Activated CD8-positive, alpha-beta T cell treated with anti-CD3 and anti-CD28 coated beads for 36 hours (primary cell): ENCODE data around the gene RPL32. TPM values are rescaled to one million over a fixed set of nuclear protein-coding genes. Genes with fewer than 3 reads are reported as not detected.
"Not testable (repeated sequence)": the region's sequence is repeated elsewhere in the genome, so short reads cannot be mapped to it uniquely, and the experiment has no call there.

ENCODE experiments used
- ATAC-seq: fragments of 200-7000 bp; cut with Tn5 transposase; one replicate; pipeline ENCODE4 v1.10.0; 2021; ENCODE audit warnings: mild to moderate bottlenecking, moderate library complexity
- CTCF ChIA-PET: fragments of 350-600 bp; sonication (Branson Sonifier 250); formaldehyde crosslinking; loops from one replicate; lab custom pipeline; 2021; ENCODE audit warnings: antibody characterized with exemption; lab: Charles Lee
- POLR2A ChIA-PET: fragments of 350-600 bp; sonication (Branson Sonifier 250); formaldehyde crosslinking; loops from one replicate; lab custom pipeline; 2021; ENCODE audit warnings: antibody characterized with exemption; lab: Charles Lee
- DNase-seq: peaks from one replicate; pipeline ENCODE4 v3.0.0-alpha.2; 2020
- H3K27ac Mint-ChIP-seq: one replicate; pipeline ENCODE4 v1.8.0; 2021; ENCODE audit warnings: mild to moderate bottlenecking, mixed read lengths
- H3K27me3 Mint-ChIP-seq: one replicate; pipeline ENCODE4 v1.8.0; 2021; ENCODE audit warnings: mixed read lengths
- H3K36me3 Mint-ChIP-seq: one replicate; pipeline ENCODE4 v1.8.0; 2021; ENCODE audit warnings: low read depth, mixed read lengths
- H3K4me1 Mint-ChIP-seq: one replicate; pipeline ENCODE4 v1.8.0; 2021; ENCODE audit warnings: low read depth, mixed read lengths
- H3K4me3 Mint-ChIP-seq: one replicate; pipeline ENCODE4 v1.8.0; 2021; ENCODE audit warnings: mild to moderate bottlenecking, moderate library complexity, mixed read lengths
- H3K9me3 Mint-ChIP-seq: one replicate; pipeline ENCODE4 v1.8.0; 2021; ENCODE audit warnings: mixed read lengths
- CTCF ChIP-seq: fragments of 200-600 bp; IDR thresholded peaks from one replicate; pipeline ENCODE4 v1.8.0; 2022; ENCODE audit warnings: antibody characterized with exemption, mild to moderate bottlenecking
- intact Hi-C: fragments of 100-400 bp; cut with micrococcal nuclease; formaldehyde crosslinking; loops from one replicate; pipeline ENCODE4 v1.10.0; 2022
- total RNA-seq, 2 experiments: library from RNA; stranded (reverse); gene quantifications; one replicate each; pipeline ENCODE4 v1.2.3, GENCODE V29; 2021

RPL32 gene
- total RNA-seq, 2 experiments from 2014 or later = 2,861 to 2,981 TPM

GRCh38 chr3:12879191-12879815 lies 37.9 kb upstream of the RPL32 start:
- H3K4me3 Mint-ChIP-seq = no peak overlapping the region
- no peaks in the 10 kb centered on the region for H3K4me1 Mint-ChIP-seq
- ATAC-seq = no peak
- H3K27ac Mint-ChIP-seq = no peak overlapping the region
- POLR2A ChIA-PET = no interaction called here
- CTCF ChIA-PET = interaction anchor here (0.9 to 5.6 kb wide), 2 partner anchors 8 to 12 kb away, joined by 3 to 32 read pairs; no protein-coding TSS in a partner anchor
- intact Hi-C loops = loop anchor here (10.0 kb wide), 1 partner anchor 965 kb away; no protein-coding TSS in a partner anchor
- H3K27me3 Mint-ChIP-seq = peaks cover 7% of the 10 kb centered on the region
- no peaks in the 10 kb centered on the region for H3K9me3 Mint-ChIP-seq
- no peak for DNase-seq
- TF ChIP-seq CTCF = no peak
- no peaks in the 10 kb centered on the region for H3K36me3 Mint-ChIP-seq

- POLR2A ChIA-PET, H3K27me3 Mint-ChIP-seq, DNase-seq, ATAC-seq, H3K36me3 Mint-ChIP-seq, H3K9me3 Mint-ChIP-seq, H3K4me1 Mint-ChIP-seq, H3K27ac Mint-ChIP-seq, H3K4me3 Mint-ChIP-seq: not testable (repeated sequence)
- intact Hi-C loops = loop anchor here (10.0 kb wide), 1 partner anchor 964 kb away; no protein-coding TSS in a partner anchor
- CTCF ChIA-PET = interaction anchor here (0.9 to 5.6 kb wide), 2 partner anchors 9 to 13 kb away, joined by 3 to 32 read pairs; no protein-coding TSS in a partner anchor
Observed at GRCh38 chr3:12878758-12879157, 37.4 kb upstream of the RPL32 start.

DNA sequence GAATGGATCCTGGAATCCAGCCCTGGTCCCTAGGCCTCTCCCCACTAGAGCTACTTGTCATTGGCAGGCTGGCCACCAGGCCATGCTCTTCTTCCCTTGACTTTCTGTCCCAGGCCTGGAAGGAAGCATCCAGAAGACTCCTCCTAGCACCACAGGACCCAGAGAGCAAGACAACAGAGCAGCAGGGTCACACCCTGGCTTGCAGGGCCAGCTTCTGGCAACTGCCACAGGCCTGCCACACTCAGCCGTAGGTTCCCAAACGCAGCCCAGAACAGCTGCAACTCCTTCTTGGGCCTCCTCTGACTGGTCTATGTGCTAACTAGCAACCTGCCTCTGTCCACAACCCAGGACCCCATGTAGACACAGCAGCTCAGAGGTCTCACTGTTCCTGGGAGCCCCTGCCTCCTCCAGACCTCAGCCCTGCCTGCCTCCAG lies 36.8 kb upstream of the RPL32 start:
- intact Hi-C loops = loop anchor here (10.0 kb wide), 1 partner anchor 963 kb away; no protein-coding TSS in a partner anchor
- Mint-ChIP-seq H3K27me3 (peaks cover 9% of the 10 kb centered on the region), H3K4me1 (no peaks in the 10 kb centered on the region), H3K36me3 (no peaks in the 10 kb centered on the region), H3K27ac (no peak overlapping the region), H3K4me3 (no peak overlapping the region), H3K9me3 (no peaks in the 10 kb centered on the region)
- ATAC-seq = no peak
- ChIA-PET CTCF (interaction anchor here (0.9 to 5.6 kb wide), 6 partner anchors 9 to 104 kb away, joined by 3 to 32 read pairs (median 4); partner anchors contain the start of gene RPL32), POLR2A (no interaction called here)
- DNase-seq = no peak
- no peak for TF ChIP-seq CTCF

GRCh38 chr3:12877040-12877439 lies 35.7 kb upstream of the RPL32 start:
- no peak overlapping the region for H3K4me3 Mint-ChIP-seq
- no peaks in the 10 kb centered on the region for H3K9me3 Mint-ChIP-seq
- POLR2A ChIA-PET = interaction anchor here (1.1 kb wide), 1 partner anchor 31 kb away, joined by 4 read pairs; no protein-coding TSS in a partner anchor
- DNase-seq (no peak), ATAC-seq (no peak)
- no peaks in the 10 kb centered on the region for H3K4me1 Mint-ChIP-seq
- CTCF ChIA-PET = interaction anchor here (0.9 to 5.6 kb wide), 6 partner anchors 9 to 113 kb away, joined by 3 to 32 read pairs (median 4); partner anchors contain the start of gene RPL32
- intact Hi-C loops = loop anchor here (10.0 kb wide), 1 partner anchor 962 kb away; no protein-coding TSS in a partner anchor
- no peak for TF ChIP-seq CTCF
- no peaks in the 10 kb centered on the region for H3K36me3 Mint-ChIP-seq
- H3K27me3 Mint-ChIP-seq = peaks cover 9% of the 10 kb centered on the region
- H3K27ac Mint-ChIP-seq = no peak overlapping the region

- peak; percentile 41 for TF ChIP-seq CTCF
- H3K27ac Mint-ChIP-seq = no peak overlapping the region
- intact Hi-C loops = loop anchor here (10.0 kb wide), 1 partner anchor 961 kb away; no protein-coding TSS in a partner anchor
- CTCF ChIA-PET = interaction anchor here (0.7 to 5.6 kb wide), 4 partner anchors 9 to 113 kb away, joined by 3 to 32 read pairs (median 4); no protein-coding TSS in a partner anchor
- DNase-seq = peak; percentile 24
- H3K9me3 Mint-ChIP-seq = no peaks in the 10 kb centered on the region
- H3K4me1 Mint-ChIP-seq = no peaks in the 10 kb centered on the region
- H3K27me3 Mint-ChIP-seq = peaks cover 9% of the 10 kb centered on the region
- H3K36me3 Mint-ChIP-seq = no peaks in the 10 kb centered on the region
- no peak overlapping the region for H3K4me3 Mint-ChIP-seq
- POLR2A ChIA-PET = interaction anchor here (1.1 kb wide), 1 partner anchor 30 kb away, joined by 4 read pairs; no protein-coding TSS in a partner anchor
- peak; percentile 81 for ATAC-seq
Observed at GRCh38 chr3:12875857-12876836, 34.8 kb upstream of the RPL32 start.
